Activated B cell treated with CpG ODN at 0.5 μM for 24 hours (primary cell): ENCODE data around the gene STXBP6. TPM values are rescaled to one million over a fixed set of nuclear protein-coding genes. Genes with fewer than 3 reads are reported as not detected.

Experiments used
- ATAC-seq: fragments of 200-7000 bp; cut with Tn5 transposase; one replicate; pipeline ENCODE4 v1.10.0; 2021; ENCODE audit warnings: low read depth, mild to moderate bottlenecking, moderate library complexity
- CTCF ChIA-PET: fragments of 350-600 bp; sonication (Branson Sonifier 250); formaldehyde crosslinking; loops from one replicate; lab custom pipeline; 2021; ENCODE audit warnings: antibody characterized with exemption; lab: Charles Lee
- POLR2A ChIA-PET: fragments of 350-600 bp; sonication (Branson Sonifier 250); formaldehyde crosslinking; loops from one replicate; lab custom pipeline; 2021; ENCODE audit warnings: antibody characterized with exemption; lab: Charles Lee
- DNase-seq: peaks from one replicate; pipeline ENCODE4 v3.0.0; 2022
- H3K27ac Mint-ChIP-seq: one replicate; pipeline ENCODE4 v1.8.0; 2020; ENCODE audit warnings: mixed read lengths
- H3K27me3 Mint-ChIP-seq: one replicate; pipeline ENCODE4 v1.8.0; 2021; ENCODE audit warnings: mixed read lengths
- H3K36me3 Mint-ChIP-seq: one replicate; pipeline ENCODE4 v1.8.0; 2021; ENCODE audit warnings: low read depth, mixed read lengths
- H3K4me1 Mint-ChIP-seq: one replicate; pipeline ENCODE4 v1.8.0; 2021; ENCODE audit warnings: mixed read lengths
- H3K4me3 Mint-ChIP-seq: one replicate; pipeline ENCODE4 v1.8.0; 2020; ENCODE audit warnings: mild to moderate bottlenecking, mixed read lengths
- H3K9me3 Mint-ChIP-seq: one replicate; pipeline ENCODE4 v1.8.0; 2020; ENCODE audit warnings: mixed read lengths
- intact Hi-C: fragments of 100-400 bp; cut with micrococcal nuclease; formaldehyde crosslinking; loops from one replicate; pipeline ENCODE4 v1.15.1; 2024
- total RNA-seq: library from RNA; stranded (reverse); gene quantifications from 2 replicates; pipeline ENCODE4 v1.2.3, GENCODE V29; 2022
- TF ChIP-seq, protein P1 (sequence below): fragments of 200-600 bp; IDR thresholded peaks from one replicate; pipeline ENCODE4 v1.8.0; 2022; ENCODE audit warnings: antibody characterized with exemption, mild to moderate bottlenecking

The STXBP6 gene
- total RNA-seq, 1 donor from 2014 or later: 0.22 TPM

DNA sequence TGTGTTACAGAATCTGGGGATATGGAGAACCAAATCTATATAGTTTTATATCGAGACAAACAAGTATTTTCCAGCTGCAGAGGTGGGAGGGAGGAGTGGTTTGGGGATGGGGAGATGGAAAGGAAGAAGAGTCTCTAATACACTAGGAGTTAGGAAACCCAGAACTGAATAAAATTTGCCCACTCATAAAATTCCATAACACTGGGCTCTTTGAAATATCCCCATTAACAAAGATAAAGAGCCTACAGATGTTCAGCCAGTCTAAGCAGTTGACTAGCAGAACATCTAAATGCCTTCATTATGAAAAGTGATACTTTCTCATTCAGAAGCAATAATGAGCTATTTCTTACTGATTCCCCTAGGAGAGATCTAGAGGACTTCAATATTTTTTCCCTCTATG lies 264.2 kb downstream of the STXBP6 start:
- TF ChIP-seq, protein P1, sequence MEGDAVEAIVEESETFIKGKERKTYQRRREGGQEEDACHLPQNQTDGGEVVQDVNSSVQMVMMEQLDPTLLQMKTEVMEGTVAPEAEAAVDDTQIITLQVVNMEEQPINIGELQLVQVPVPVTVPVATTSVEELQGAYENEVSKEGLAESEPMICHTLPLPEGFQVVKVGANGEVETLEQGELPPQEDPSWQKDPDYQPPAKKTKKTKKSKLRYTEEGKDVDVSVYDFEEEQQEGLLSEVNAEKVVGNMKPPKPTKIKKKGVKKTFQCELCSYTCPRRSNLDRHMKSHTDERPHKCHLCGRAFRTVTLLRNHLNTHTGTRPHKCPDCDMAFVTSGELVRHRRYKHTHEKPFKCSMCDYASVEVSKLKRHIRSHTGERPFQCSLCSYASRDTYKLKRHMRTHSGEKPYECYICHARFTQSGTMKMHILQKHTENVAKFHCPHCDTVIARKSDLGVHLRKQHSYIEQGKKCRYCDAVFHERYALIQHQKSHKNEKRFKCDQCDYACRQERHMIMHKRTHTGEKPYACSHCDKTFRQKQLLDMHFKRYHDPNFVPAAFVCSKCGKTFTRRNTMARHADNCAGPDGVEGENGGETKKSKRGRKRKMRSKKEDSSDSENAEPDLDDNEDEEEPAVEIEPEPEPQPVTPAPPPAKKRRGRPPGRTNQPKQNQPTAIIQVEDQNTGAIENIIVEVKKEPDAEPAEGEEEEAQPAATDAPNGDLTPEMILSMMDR: no peak
- H3K27ac Mint-ChIP-seq: no peak overlapping the region
- ChIA-PET POLR2A (no interaction called here), CTCF (no interaction called here)
- H3K27me3 Mint-ChIP-seq: peaks cover 17% of the 10 kb centered on the region
- no peaks in the 10 kb centered on the region for H3K4me1 Mint-ChIP-seq
- DNase-seq (no peak), ATAC-seq (no peak)
- no peaks in the 10 kb centered on the region for H3K36me3 Mint-ChIP-seq
- no peak overlapping the region for H3K4me3 Mint-ChIP-seq
- no peaks in the 10 kb centered on the region for H3K9me3 Mint-ChIP-seq
- intact Hi-C loops: no loop called here

DNA sequence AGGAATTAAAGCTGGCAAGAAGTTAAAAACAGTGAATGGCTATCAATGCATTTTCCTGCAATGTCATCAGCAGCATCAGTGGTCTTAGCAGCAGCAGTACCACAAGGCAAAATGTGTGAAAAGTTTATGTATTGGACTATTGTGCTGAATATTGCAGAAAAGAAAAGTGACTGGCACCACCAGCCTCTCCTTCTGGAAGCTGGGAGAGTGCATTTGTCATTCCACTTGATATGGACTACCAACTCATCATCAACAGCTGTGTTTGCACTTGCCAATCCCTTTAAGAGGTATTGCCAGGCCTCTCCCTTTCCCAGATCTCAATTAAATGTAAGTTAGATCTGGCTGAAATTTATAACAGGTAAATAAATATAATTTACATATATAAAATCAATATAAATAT lies 265.0 kb downstream of the STXBP6 start:
- intact Hi-C loops: no loop called here
- Mint-ChIP-seq H3K9me3 (no peaks in the 10 kb centered on the region), H3K36me3 (no peaks in the 10 kb centered on the region), H3K27me3 (peaks cover 11% of the 10 kb centered on the region), H3K4me1 (no peaks in the 10 kb centered on the region), H3K27ac (no peak overlapping the region), H3K4me3 (no peak overlapping the region)
- TF ChIP-seq, protein P1: no peak
- no peak for DNase-seq
- POLR2A ChIA-PET: no interaction called here
- CTCF ChIA-PET: no interaction called here
- no peak for ATAC-seq

DNA sequence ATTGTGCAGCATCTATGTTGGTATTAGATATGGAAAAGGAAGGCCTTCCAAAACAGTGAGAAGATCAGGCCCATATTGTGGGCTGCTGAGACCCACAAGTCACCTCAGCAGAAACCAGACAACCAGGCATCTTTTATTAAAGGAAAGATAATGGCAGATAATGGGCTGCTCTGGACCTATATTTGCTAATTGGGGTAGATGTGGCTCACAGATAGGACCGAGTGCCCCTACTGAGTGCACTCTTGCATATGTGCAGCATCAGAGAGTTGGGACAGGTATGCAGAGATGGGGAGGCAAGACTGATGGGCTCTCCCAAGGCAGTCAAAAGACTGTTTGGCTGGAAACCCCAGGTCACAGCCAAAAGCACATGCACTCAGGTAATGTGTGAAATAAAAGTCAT lies 266.2 kb downstream of the STXBP6 start:
- Mint-ChIP-seq H3K36me3 (no peaks in the 10 kb centered on the region), H3K4me1 (no peaks in the 10 kb centered on the region), H3K4me3 (no peak overlapping the region), H3K27ac (no peak overlapping the region), H3K9me3 (no peaks in the 10 kb centered on the region), H3K27me3 (peaks cover 9% of the 10 kb centered on the region)
- ChIA-PET CTCF (no interaction called here), POLR2A (no interaction called here)
- TF ChIP-seq, protein P1: no peak
- no peak for DNase-seq
- ATAC-seq: no peak
- intact Hi-C loops: no loop called here

DNA sequence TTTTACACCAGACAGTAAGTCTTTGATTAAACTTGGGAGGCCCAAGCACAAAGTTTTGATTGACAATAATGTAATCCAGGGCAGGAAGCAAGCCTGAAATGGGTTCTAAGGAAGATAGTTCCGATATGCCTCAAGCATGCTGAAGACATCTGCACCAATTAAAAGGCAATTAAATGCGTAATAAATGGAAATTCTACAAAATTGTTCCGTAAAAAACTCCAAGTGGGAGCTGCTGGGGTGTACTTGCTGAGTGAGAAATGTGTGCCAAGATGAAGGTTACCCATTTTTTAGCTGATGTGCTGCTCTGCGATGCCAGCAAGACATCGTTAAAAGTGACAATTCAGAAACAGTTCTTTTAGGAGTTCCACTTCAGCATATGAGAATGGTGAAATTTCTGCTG lies 269.7 kb downstream of the STXBP6 start:
- POLR2A ChIA-PET: no interaction called here
- TF ChIP-seq, protein P1: no peak
- no peaks in the 10 kb centered on the region for H3K9me3 Mint-ChIP-seq
- H3K4me1 Mint-ChIP-seq: no peaks in the 10 kb centered on the region
- no peak for ATAC-seq
- CTCF ChIA-PET: no interaction called here
- no peak overlapping the region for H3K4me3 Mint-ChIP-seq
- no peaks in the 10 kb centered on the region for H3K36me3 Mint-ChIP-seq
- intact Hi-C loops: no loop called here
- no peak overlapping the region for H3K27ac Mint-ChIP-seq
- H3K27me3 Mint-ChIP-seq: peaks cover 6% of the 10 kb centered on the region
- no peak for DNase-seq

DNA sequence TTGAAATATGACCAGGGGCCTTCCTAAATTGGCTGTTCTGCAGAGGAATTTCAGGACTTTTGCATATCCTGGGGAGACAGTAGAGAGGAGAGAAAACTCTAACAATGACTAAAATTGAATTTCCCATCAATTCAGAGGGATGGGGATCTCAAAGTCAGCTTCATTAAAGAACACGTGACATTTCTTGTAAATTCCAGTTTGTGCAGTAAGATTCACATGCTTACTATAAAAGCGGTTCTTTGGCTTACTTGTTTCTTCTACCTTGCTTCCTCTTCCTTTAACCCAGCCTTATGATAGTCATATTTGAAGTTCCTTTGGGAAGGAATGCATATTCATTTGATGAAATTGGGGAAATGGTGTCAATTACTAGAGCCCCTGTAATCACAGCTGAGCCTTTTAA lies 272.3 kb downstream of the STXBP6 start:
- peaks cover 4% of the 10 kb centered on the region for H3K9me3 Mint-ChIP-seq
- DNase-seq: no peak
- intact Hi-C loops: no loop called here
- POLR2A ChIA-PET: no interaction called here
- TF ChIP-seq, protein P1: no peak
- H3K36me3 Mint-ChIP-seq: no peaks in the 10 kb centered on the region
- no peak overlapping the region for H3K27ac Mint-ChIP-seq
- H3K27me3 Mint-ChIP-seq: peaks cover 14% of the 10 kb centered on the region
- no peak for ATAC-seq
- no peak overlapping the region for H3K4me3 Mint-ChIP-seq
- CTCF ChIA-PET: no interaction called here
- H3K4me1 Mint-ChIP-seq: no peaks in the 10 kb centered on the region
